HG03175 (cell line): ENCODE measurements around the gene RPL13.

Experiments used
- ATAC-seq: cut with Tn5 transposase; IDR thresholded peaks from one replicate; pipeline ENCODE4 v1.9.1; 2021; ENCODE audit warnings: mild to moderate bottlenecking, moderate library complexity; ENCODE audit not compliant: unreplicated experiment

The RPL13 gene

GRCh38 chr16:89544713-89545043, 15.8 kb upstream of the RPL13 start:
- ATAC-seq: no peak

GRCh38 chr16:89545044-89545830, 15.2 kb upstream of the RPL13 start:
- no peak for ATAC-seq

GRCh38 chr16:89545831-89546574, 14.5 kb upstream of the RPL13 start:
- ATAC-seq: no peak

GRCh38 chr16:89546781-89547180, 13.7 kb upstream of the RPL13 start:
- ATAC-seq: no peak

- ATAC-seq: no peak
These were observed 13.2 kb upstream of the RPL13 start for GRCh38 chr16:89547291-89547690.

GRCh38 chr16:89547860-89548259, 12.6 kb upstream of the RPL13 start:
- ATAC-seq: no peak

GRCh38 chr16:89548344-89549006, 12.0 kb upstream of the RPL13 start:
- no peak for ATAC-seq

- no peak for ATAC-seq
These were observed 11.3 kb upstream of the RPL13 start for GRCh38 chr16:89549007-89549700.

GRCh38 chr16:89550421-89551007, 10.0 kb upstream of the RPL13 start:
- no peak for ATAC-seq

GRCh38 chr16:89552329-89552728, 8.2 kb upstream of the RPL13 start:
- ATAC-seq: no peak

GRCh38 chr16:89552913-89553312, 7.6 kb upstream of the RPL13 start:
- ATAC-seq: no peak

- no peak for ATAC-seq
These were observed 6.7 kb upstream of the RPL13 start for GRCh38 chr16:89553733-89554132.

GRCh38 chr16:89554343-89554742, 6.1 kb upstream of the RPL13 start:
- no peak for ATAC-seq

- no peak for ATAC-seq
These were observed 5.2 kb upstream of the RPL13 start for GRCh38 chr16:89555265-89555664.

GRCh38 chr16:89555780-89556179, 4.7 kb upstream of the RPL13 start:
- no peak for ATAC-seq

GRCh38 chr16:89556750-89557689, 3.5 kb upstream of the RPL13 start:
- ATAC-seq: no peak

- ATAC-seq: no peak
These were observed 2.6 kb upstream of the RPL13 start for GRCh38 chr16:89557690-89558490.

GRCh38 chr16:89561142-89561883, 831 bp downstream of the RPL13 start:
- no peak for ATAC-seq
